Medulla oblongata (tissue), 1 donor: Measurements from ENCODE around the gene MELTF.

Experiments
- DNase-seq: peaks from one replicate; pipeline ENCODE4 v3.0.0-alpha.2; 2015; ENCODE audit errors: extremely low spot score

The MELTF gene

GRCh38 chr3:197010556-197011351 lies 18.9 kb downstream of the MELTF start:
- no peak for DNase-seq

GRCh38 chr3:197009532-197010019 lies 20.0 kb downstream of the MELTF start:
- DNase-seq: no peak

- DNase-seq: no peak
Measured at GRCh38 chr3:197008436-197009209, 21.0 kb downstream of the MELTF start.

- DNase-seq: no peak
Measured at GRCh38 chr3:197007953-197008352, 21.7 kb downstream of the MELTF start.

- DNase-seq: no peak
Measured at GRCh38 chr3:197007296-197007940, 22.2 kb downstream of the MELTF start.

DNA sequence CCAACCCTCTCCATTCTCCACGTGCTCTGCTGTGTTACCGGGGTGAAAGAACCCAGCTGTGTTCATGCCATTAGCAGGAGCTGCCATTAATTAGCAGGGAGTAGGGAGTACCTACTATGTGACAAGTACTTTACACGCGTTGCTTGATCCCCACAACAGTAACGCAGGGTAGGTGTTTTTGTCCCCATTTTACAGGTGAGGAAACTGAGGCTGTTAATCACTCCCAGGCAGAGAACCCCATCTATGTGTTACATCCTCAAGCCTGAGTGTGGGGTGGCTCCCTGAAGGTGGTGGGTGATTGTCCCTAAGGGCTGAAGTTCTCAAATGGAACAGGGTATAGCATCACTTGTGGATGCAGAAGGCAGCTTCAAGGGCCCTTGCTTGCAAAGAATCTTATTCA lies 22.8 kb downstream of the MELTF start:
- DNase-seq: no peak

GRCh38 chr3:197006446-197006845 lies 23.2 kb downstream of the MELTF start:
- DNase-seq: no peak

DNA sequence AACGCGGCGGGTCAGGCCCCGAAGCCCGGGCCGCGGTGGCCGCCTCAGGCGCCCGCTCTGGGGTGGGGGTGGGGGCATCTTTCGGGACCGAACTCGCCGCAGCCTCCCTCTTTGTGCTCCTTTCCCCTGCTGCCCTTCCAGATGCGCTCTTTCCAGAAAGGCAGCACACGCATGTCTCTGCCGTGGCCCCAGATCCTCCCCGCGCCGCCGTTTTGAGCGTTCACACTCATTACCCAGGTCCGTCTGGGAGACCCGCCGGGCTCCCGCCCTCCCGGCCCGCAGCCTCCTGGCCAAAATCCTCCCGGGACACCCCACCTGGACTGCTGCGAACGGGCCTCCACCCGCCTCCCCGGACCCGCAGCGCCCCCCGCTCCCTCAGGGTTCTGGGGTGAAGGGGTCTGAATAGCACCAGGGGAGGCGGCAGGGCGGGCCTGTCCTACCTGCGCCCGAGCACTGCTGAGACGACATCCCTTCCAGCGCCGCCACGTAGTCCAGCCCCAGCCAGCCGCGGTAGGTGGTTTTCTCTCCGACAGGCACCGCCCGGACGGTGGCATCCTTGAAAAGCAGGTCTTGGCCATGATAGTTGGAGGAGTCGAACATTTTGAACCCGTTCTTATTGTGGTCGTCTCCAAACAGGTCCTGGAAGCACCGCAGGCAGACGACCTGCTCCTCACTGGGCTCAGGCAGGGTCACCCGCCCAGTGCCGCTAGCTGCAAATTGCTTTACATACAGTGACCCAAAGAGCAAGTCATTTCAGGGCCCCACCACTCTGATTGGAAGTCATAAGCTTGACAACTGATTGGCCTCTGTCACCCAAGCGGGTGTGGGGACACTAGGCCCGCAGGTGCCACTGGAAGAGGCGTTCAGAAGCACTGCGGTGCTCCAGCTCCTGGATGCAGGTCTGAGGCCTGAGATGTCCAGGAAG lies 25.9 kb downstream of the MELTF start:
- DNase-seq: no peak

DNA sequence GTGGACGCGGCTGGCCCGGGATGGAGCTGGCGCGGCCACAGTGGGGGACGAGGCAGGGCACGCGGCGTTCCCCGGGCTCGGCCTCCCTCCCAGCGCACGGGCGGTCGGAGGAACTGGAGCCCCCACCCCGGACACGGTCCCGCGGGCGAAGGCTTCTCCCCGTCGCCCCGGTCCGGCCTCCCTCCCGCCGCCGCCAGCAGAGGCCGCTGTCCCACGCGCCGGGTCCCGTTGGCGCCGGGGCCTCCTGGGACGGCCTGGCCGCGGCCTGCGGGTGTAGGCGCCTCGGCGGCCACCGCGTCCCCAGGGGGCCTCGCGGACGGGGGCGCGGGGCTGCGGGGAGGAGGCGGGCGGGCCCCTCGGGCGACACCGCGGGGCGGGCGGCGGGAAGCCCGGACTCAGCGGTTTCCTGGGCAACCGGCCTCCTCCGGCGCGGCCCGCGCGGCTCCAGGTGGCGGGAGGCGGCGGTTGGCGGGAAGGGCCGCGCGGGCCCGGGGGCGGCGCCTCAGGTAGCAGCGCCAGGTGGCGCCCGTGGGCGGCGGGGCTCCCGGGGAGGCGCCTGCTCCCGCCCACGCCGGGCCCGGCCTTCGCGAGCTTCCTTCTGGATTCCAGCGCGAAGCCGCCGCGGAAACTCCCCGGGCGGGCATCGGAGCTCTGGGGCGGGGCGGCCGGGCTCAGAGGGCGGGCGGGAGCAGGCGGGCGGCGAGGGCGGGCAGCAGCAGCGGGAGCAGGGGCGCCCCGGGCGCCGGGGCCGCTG lies 26.7 kb downstream of the MELTF start:
- DNase-seq: peak; percentile 77

GRCh38 chr3:197001972-197002700 lies 27.5 kb downstream of the MELTF start:
- peak; percentile 15 for DNase-seq

DNA sequence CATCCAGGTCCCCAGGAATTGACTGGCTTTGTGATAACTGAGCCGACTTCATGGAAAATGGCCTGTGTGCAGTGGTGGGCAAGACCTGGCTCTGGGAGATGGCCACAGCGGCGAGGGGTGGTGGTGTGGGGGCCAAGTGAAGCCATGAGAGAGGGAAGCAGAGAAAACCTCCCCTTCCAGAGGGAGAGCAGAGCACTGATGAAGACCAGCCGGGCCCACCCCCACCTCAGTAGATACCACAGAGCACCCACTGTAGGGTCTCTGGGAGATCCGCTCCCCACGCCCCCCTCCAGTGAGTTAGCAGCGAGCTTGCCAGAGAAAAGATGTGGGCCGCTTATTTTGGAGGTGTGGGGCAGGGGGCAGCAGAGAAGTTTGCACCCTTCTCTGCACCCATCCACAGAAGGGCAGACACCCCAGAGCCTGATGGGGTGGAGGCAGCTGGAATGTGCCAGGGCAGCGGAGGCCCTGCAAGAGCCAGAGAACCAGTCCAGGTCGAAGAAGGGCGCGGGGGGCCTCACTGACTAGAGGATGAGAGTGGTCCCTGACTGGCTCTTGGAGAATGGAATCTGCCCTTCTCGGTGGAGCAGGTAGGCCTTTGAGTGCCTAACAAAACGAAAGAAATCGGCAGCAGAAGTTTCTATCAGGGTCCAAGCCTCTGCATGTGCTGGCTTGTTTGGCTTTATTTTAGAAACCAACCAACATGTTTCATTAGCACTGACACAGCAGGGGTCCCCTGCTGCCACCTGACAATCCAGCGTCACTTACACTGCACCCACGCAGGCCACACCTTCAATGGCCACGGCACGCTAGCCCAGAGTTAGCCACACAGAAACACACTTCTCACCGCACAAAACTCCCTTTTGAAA lies 28.3 kb downstream of the MELTF start:
- DNase-seq: no peak

- no peak for DNase-seq
Measured at GRCh38 chr3:197000211-197000610, 29.4 kb downstream of the MELTF start.

DNA sequence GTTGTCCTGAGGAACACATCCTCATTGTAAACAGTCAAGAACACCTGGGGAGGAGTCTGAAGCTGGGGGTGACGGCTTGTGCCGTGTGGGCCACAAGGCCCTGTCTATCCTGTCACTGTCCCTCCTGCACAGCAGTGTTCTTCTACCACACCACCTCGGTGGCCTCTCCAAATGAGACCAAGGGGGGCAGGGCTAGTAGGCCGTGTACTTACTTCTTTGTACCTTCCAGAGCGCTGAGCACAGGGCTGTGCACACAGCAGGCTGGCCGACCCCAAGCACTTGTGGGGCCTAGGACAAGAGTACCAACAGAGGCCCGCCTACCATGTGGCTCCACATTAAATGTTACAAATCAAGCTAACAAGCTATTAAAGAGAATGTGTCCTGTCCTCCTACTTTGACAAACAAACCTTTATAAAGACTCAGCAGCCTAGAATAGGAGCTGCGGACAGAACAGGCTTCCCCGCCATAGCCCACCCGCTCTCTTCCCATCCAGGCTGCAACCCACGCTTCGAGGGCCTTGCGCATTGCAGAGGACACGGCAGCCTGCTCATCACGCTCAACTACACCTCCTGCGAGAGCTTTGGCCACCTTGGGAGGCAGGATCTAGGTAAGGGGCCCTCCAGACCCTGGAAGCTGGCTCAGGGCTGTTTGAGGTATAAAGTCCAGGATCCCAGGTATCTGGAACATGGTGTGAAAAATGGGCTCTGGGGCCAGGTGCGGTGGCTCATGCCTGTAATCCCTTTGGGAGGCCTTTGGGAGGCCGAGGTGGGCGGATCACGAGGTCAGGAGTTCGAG lies 30.5 kb downstream of the MELTF start:
- no peak for DNase-seq

DNA sequence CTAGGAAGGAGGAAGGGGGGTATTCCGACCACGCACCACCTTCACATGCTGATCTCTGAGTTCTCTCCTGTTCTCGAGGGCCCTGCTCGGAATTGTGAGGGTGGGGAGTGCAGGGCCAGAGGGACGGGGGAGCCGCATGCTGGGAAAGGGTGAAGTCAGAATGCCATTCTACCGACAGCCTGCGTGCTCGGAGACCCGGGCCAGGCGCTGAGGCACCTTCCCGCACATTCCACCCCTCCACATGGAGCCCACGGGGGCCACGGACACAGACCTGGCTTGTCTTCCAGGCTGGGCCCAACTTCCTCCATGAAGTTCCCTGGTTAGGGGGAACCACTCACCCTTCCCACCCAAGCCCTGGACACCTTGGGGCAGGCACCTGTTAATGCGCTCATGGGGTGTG lies 32.3 kb downstream of the MELTF start:
- DNase-seq: no peak

DNA sequence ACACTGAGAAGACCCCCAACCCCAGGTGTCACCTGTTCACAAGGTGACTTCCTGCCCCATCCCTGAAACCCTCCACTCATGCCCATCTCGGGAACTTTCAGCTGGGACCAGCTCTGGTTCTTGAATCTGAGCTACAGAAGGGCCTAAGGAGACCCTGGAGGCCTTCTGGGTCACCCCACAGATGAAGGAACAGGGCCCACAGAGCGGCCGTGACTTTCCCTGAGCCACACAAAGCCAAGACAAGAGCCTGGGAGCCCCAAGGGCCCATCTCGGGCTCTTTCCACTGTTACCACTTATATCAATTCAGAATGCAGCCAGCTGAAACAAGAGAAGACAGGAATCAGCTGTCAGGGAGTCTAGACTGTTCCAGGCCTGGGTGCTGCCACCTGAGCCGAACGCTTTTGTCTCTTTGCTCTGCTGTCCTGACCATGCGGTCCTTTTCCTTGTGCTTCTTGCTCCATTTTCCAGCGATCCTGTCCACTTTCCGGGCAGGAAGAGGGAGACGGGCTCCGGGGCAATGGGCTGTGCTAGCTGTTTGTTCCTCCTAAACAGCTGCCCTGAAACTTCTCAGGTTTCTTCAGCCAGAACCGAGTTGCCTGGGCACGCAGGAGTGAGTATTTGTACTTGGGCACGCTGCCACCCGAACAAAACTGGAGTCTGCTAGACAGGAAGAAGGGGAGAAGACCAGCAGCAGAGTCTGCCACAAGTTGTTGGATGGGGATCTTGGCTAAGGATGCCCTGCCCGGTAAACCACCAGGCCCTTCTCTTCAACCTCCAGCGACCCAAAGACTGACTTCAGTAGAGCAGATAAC lies 33.0 kb downstream of the MELTF start:
- no peak for DNase-seq

DNA sequence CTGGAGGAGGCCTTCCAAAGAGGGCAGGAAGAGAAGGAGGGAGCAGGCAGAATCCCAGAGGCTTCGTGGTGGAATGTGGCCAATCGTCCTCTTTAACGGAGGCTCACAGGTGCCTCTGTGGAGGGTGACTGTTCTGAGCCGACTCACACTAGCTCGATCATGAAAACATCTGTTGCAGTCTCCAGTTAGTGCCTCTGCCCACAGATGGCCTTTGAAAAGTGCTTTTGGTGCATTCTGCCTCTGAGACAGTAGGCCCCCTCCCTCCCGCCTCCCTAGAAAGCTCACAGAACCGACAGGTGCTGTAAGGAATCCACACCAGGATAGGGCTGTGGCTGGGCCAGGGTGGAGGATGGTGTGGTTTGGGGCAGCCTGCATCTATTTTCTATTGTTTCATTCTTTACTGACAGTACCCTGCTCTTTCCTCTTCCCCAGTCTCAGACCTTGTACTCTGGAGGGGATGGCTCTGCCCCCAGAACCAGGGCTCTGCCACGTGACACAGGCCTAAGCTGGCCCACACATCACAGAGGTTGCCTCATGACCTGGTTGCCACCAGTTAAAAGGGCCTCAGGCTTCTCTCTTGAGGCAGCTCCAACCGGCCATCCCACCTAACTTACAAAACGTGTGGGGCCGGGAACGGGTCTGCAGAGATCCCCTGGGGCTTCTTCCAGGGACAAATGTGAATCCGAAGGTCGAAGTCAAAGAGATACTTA lies 33.8 kb downstream of the MELTF start:
- DNase-seq: no peak

- no peak for DNase-seq
Measured at GRCh38 chr3:196995027-196995426, 34.6 kb downstream of the MELTF start.
